ENCODE results near the gene PSMD5. TPM values are rescaled to one million over a fixed set of nuclear protein-coding genes. Genes with fewer than 3 reads are reported as not detected.

The PSMD5 gene
- total RNA-seq, 4 donors from 2014 or later, result 30.7 to 47.7 (median 33.0) TPM

GRCh38 chr9:120877276-120878034 lies 34.7 kb upstream of the PSMD5 start:
- Histone ChIP-seq H3K4me3 (peak overlapping the region; percentile 82), H3K27me3 (no peaks in the 10 kb centered on the region), H3K27ac (peak overlapping the region; percentile 90), H3K4me1 (peaks cover 26% of the 10 kb centered on the region), H3K9me3 (no peaks in the 10 kb centered on the region), H3K36me3 (no peaks in the 10 kb centered on the region)
- DNase-seq (ENCODE audit: low spot score in 2 of 2), result peak in 1 of 2 donors; percentile 85
- 11% methylated on average over 6 of the region's 63 CpGs for WGBS
- TF ChIP-seq POLR2AphosphoS5 (IDR thresholded peaks at IDR 0.05) (peak in 1 of 3 donors; percentile 35), EP300 (IDR thresholded peaks at IDR 0.05) (no peak), POLR2A (IDR thresholded peaks at IDR 0.05) (no peak)
- TF ChIP-seq, protein P1, sequence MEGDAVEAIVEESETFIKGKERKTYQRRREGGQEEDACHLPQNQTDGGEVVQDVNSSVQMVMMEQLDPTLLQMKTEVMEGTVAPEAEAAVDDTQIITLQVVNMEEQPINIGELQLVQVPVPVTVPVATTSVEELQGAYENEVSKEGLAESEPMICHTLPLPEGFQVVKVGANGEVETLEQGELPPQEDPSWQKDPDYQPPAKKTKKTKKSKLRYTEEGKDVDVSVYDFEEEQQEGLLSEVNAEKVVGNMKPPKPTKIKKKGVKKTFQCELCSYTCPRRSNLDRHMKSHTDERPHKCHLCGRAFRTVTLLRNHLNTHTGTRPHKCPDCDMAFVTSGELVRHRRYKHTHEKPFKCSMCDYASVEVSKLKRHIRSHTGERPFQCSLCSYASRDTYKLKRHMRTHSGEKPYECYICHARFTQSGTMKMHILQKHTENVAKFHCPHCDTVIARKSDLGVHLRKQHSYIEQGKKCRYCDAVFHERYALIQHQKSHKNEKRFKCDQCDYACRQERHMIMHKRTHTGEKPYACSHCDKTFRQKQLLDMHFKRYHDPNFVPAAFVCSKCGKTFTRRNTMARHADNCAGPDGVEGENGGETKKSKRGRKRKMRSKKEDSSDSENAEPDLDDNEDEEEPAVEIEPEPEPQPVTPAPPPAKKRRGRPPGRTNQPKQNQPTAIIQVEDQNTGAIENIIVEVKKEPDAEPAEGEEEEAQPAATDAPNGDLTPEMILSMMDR (IDR thresholded peaks at IDR 0.05), result no peak

DNA sequence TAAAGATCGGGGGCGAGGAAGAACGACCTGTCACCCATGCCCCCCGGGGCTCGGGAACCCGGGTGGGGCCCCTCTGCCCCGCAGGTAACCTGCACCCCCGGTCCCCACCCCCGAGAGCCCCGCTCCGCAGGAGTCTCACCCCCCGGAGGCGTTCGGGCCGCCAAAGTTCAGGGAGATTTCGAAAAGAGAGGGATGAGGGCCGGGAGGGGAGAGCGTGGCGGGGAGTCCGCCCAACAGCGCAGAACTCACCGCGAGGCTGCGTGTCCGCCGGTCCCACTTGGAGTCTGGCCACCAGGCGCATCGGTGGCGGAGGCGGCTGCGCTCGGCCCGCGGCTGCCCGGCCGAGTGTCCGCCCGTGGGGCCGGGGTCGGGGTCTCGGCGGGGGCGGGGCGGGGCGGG lies 34.1 kb upstream of the PSMD5 start, which contains the start of gene PHF19:
Gene PHF19 (minus strand): TSS at position 347 of the 399 bp plus-strand sequence. CDS start 2,447 bp downstream, outside the sequence.
- H3K4me3 ChIP-seq, result peak within 1 kb of the TSS; percentile 82
- TF ChIP-seq POLR2AphosphoS5 (IDR thresholded peaks at IDR 0.05) (no peak), EP300 (IDR thresholded peaks at IDR 0.05) (no peak), POLR2A (IDR thresholded peaks at IDR 0.05) (no peak)
- TF ChIP-seq, protein P1 (IDR thresholded peaks at IDR 0.05), result no peak
- H3K27me3 ChIP-seq, result no peaks in the 10 kb centered on the region
- peak within 1 kb of the TSS; percentile 90 for H3K27ac ChIP-seq
- WGBS, result no CpG with 5 or more reads among the region's 45 CpGs
- peaks cover 26% of the 10 kb centered on the region for H3K4me1 ChIP-seq
- H3K36me3 ChIP-seq, result no peaks in the 10 kb centered on the region
- no peak for DNase-seq (ENCODE audit: low spot score in 2 of 2)
- H3K9me3 ChIP-seq, result no peaks in the 10 kb centered on the region

- TF ChIP-seq POLR2A (IDR thresholded peaks at IDR 0.05) (no peak), EP300 (IDR thresholded peaks at IDR 0.05) (no peak), POLR2AphosphoS5 (IDR thresholded peaks at IDR 0.05) (no peak)
- TF ChIP-seq, protein P1 (IDR thresholded peaks at IDR 0.05), result peak in 1 of 2 donors; percentile 1
- H3K36me3 ChIP-seq, result no peaks in the 10 kb centered on the region
- H3K4me3 ChIP-seq, result peak overlapping the region; percentile 82
- no peaks in the 10 kb centered on the region for H3K9me3 ChIP-seq
- no peaks in the 10 kb centered on the region for H3K27me3 ChIP-seq
- peak; percentile 90 to 92 for DNase-seq (ENCODE audit: low spot score in 2 of 2)
- WGBS, result 4% methylated on average over 46 of the region's 65 CpGs
- peak overlapping the region; percentile 90 for H3K27ac ChIP-seq
- peaks cover 26% of the 10 kb centered on the region for H3K4me1 ChIP-seq
Observed at GRCh38 chr9:120875954-120876841, 33.5 kb upstream of the PSMD5 start.

GRCh38 chr9:120875643-120875953 lies 32.9 kb upstream of the PSMD5 start:
- Histone ChIP-seq H3K36me3 (no peaks in the 10 kb centered on the region), H3K27ac (peak overlapping the region; percentile 90), H3K27me3 (no peaks in the 10 kb centered on the region), H3K4me3 (peak overlapping the region; percentile 82), H3K4me1 (peaks cover 26% of the 10 kb centered on the region), H3K9me3 (no peaks in the 10 kb centered on the region)
- no peak for DNase-seq (ENCODE audit: low spot score in 2 of 2)
- whole genome bisulfite sequencing, result 57% methylated on average over 7 of the region's 7 CpGs
- TF ChIP-seq POLR2AphosphoS5 (IDR thresholded peaks at IDR 0.05), result no peak
- TF ChIP-seq EP300 (IDR thresholded peaks at IDR 0.05), result no peak
- no peak for TF ChIP-seq POLR2A (IDR thresholded peaks at IDR 0.05)
- TF ChIP-seq, protein P1 (IDR thresholded peaks at IDR 0.05), result no peak

DNA sequence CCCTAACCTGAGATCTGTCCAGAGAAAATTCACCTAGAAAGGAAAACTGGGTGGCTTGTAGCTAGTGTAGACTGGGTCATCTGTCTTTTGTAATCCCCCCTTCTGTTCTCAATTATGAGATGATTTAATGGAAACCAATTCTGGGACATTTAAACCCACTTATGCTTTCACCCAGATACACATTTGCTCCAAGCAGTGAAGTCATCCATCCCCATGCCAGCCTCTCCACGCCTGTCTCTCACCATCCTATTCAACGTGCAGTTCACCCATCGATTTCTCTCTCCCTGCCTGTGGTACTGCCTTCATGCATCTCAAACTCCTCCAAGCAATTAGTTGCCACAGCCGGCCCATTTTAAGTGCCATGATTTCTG lies 32.5 kb upstream of the PSMD5 start:
- H3K4me3 ChIP-seq, result no peak overlapping the region
- TF ChIP-seq, protein P1 (IDR thresholded peaks at IDR 0.05), result no peak
- no peak for TF ChIP-seq POLR2A (IDR thresholded peaks at IDR 0.05)
- TF ChIP-seq EP300 (IDR thresholded peaks at IDR 0.05), result no peak
- TF ChIP-seq POLR2AphosphoS5 (IDR thresholded peaks at IDR 0.05), result no peak
- H3K27ac ChIP-seq, result peak overlapping the region; percentile 17
- 49% methylated on average over 4 of the region's 4 CpGs for WGBS
- H3K27me3 ChIP-seq, result no peaks in the 10 kb centered on the region
- no peaks in the 10 kb centered on the region for H3K36me3 ChIP-seq
- no peak for DNase-seq (ENCODE audit: low spot score in 2 of 2)
- peaks cover 26% of the 10 kb centered on the region for H3K4me1 ChIP-seq
- no peaks in the 10 kb centered on the region for H3K9me3 ChIP-seq

Measured in suprapubic skin (tissue), 4 donors.